GM12878 (cell line): ENCODE results near the gene SYCE1. TPM values are rescaled to one million over a fixed set of nuclear protein-coding genes. Genes with fewer than 3 reads are reported as not detected.

Experiments used
- ATAC-seq: fragments of 200-7000 bp; cut with Tn5 transposase; 3 replicates; pipeline ENCODE4 v1.9.1; 2020; ENCODE audit warnings: mild to moderate bottlenecking, moderate library complexity
- BruUV-seq: library from RNA; stranded (reverse); fragments of 400-500 nt; replicated peaks from 2 replicates; lab custom pipeline; 2021; lab: Mats Ljungman, UMichigan
- CTCF ChIA-PET: fragments of 300-600 bp; sonication (Branson Sonifier 250); formaldehyde crosslinking; extraction: SDS; loops from one replicate; lab custom pipeline; 2021; ENCODE audit warnings: inconsistent platforms; lab: Yijun Ruan, JAX
- POLR2A ChIA-PET: fragments of 350-600 bp; formaldehyde crosslinking; extraction: SDS; loops from one replicate; lab custom pipeline; 2021; ENCODE audit warnings: inconsistent platforms; lab: Charles Lee
- RAD21 ChIA-PET: fragments of 300-600 bp; sonication (Branson Sonifier 250); formaldehyde crosslinking; loops from one replicate; lab custom pipeline; 2023; ENCODE audit warnings: antibody characterized with exemption; ENCODE audit not compliant: unreplicated experiment; lab: Charles Lee
- SMC1A ChIA-PET: fragments of 300-600 bp; sonication (Branson Sonifier 250); formaldehyde crosslinking; loops from one replicate; lab custom pipeline; 2023; ENCODE audit not compliant: unreplicated experiment, uncharacterized antibody; lab: Charles Lee
- DNase-seq: peaks from one replicate; pipeline ENCODE4 v3.0.0-alpha.2; 2011; ENCODE audit warnings: low read depth, low spot score
- FAIRE-seq: peaks from 3 replicates; lab custom pipeline; 2011; peaks lifted over from hg19 to GRCh38; lab: Jason Lieb, UNC
- H2AFZ ChIP-seq: 2 replicates; pipeline ENCODE4 v1.6.0; 2011; ENCODE audit warnings: low read depth, low read length, control low read depth; ENCODE audit not compliant: control insufficient read depth
- H3K27ac ChIP-seq: 2 replicates; pipeline ENCODE4 v1.5.1; 2011; ENCODE audit warnings: control low read depth; ENCODE audit not compliant: control insufficient read depth, insufficient read depth
- H3K27me3 ChIP-seq, 2 experiments: replicated peaks in 1 of 2; 2 replicates each; pipeline versions ENCODE4 v1.6.0 to v1.6.1; 2011; ENCODE audit warnings: low read length in 1 of 2; ENCODE audit not compliant: control insufficient read depth in 2 of 2, insufficient read depth in 2 of 2
- H3K36me3 ChIP-seq, 2 experiments: 2 replicates each; pipeline ENCODE4 v1.5.1; 2011; ENCODE audit warnings: low read length in 1 of 2; ENCODE audit not compliant: control insufficient read depth in 2 of 2, insufficient read depth in 2 of 2
- H3K4me1 ChIP-seq: 2 replicates; pipeline ENCODE4 v1.6.1; 2011; ENCODE audit warnings: mild to moderate bottlenecking, low read length, moderate library complexity, mixed read lengths; ENCODE audit not compliant: control insufficient read depth, insufficient read depth
- H3K4me2 ChIP-seq: 2 replicates; pipeline ENCODE4 v1.6.0; 2011; ENCODE audit warnings: control low read depth; ENCODE audit not compliant: control insufficient read depth, insufficient read depth
- H3K4me3 ChIP-seq: fragments of 200-600 bp; sonication (generic); 2 replicates; pipeline ENCODE4 v1.5.1; 2016
- H3K79me2 ChIP-seq: 2 replicates; pipeline ENCODE4 v1.6.0; 2011; ENCODE audit warnings: low read length; ENCODE audit not compliant: control insufficient read depth, insufficient read depth
- H3K9ac ChIP-seq: 2 replicates; pipeline ENCODE4 v1.8.0; 2011; ENCODE audit warnings: low read length, control low read depth, mixed read lengths; ENCODE audit not compliant: control insufficient read depth, insufficient read depth
- H3K9me3 ChIP-seq: replicated peaks from 3 replicates; pipeline ENCODE4 v1.5.1; 2011; ENCODE audit warnings: mild to moderate bottlenecking, low read length; ENCODE audit not compliant: control insufficient read depth, insufficient read depth
- H4K20me1 ChIP-seq: 2 replicates; pipeline ENCODE4 v1.6.0; 2011; ENCODE audit not compliant: control insufficient read depth, insufficient read depth
- BACH1 ChIP-seq: fragments of 450-650 bp; IDR thresholded peaks from 2 replicates; pipeline ENCODE4 v1.6.1; 2017; ENCODE audit warnings: mild to moderate bottlenecking, borderline replicate concordance
- BCL3 ChIP-seq: IDR thresholded peaks from 2 replicates; pipeline ENCODE4 v1.6.1; 2011; ENCODE audit warnings: borderline replicate concordance, low read depth, mild to moderate bottlenecking, moderate library complexity, low read length; ENCODE audit not compliant: insufficient read depth, poor library complexity, severe bottlenecking
- BCLAF1 ChIP-seq: fragments of 450-650 bp; IDR thresholded peaks from 2 replicates; pipeline ENCODE4 v1.6.1; 2017; ENCODE audit warnings: antibody characterized with exemption, mild to moderate bottlenecking, moderate library complexity
- CHD4 ChIP-seq: fragments of 200-600 bp; sonication (generic); IDR thresholded peaks from 2 replicates; pipeline ENCODE4 v1.6.1; 2016; ENCODE audit warnings: mild to moderate bottlenecking
- EP300 ChIP-seq, 2 experiments: fragments of 150-350 bp in 1 of 2; IDR thresholded peaks; 2 replicates each; pipeline ENCODE4 v1.6.1; 2011 to 2012; ENCODE audit warnings: low read depth in 2 of 2, low read length in 2 of 2, borderline replicate concordance in 1 of 2, improper control_type of control experiment in 1 of 2, inconsistent platforms in 1 of 2; ENCODE audit not compliant: control insufficient read depth in 1 of 2
- MEF2A ChIP-seq: IDR thresholded peaks from 2 replicates; pipeline ENCODE4 v1.6.1; 2011; ENCODE audit warnings: low read depth, mild to moderate bottlenecking, low read length, moderate library complexity; ENCODE audit not compliant: insufficient read depth
- SP1 ChIP-seq: IDR thresholded peaks from one replicate; pipeline ENCODE4 v1.6.1; 2011; ENCODE audit warnings: low read depth, low read length
- STAT3 ChIP-seq: IDR thresholded peaks from 2 replicates; pipeline ENCODE4 v1.6.1; 2011; ENCODE audit warnings: low read depth, low read length, improper control_type of control experiment
- ZBTB40 ChIP-seq: fragments of 450-650 bp; IDR thresholded peaks from 2 replicates; pipeline ENCODE4 v1.6.1; 2016; ENCODE audit warnings: mild to moderate bottlenecking, moderate library complexity, borderline replicate concordance
- WGBS: methylation state at CpG from one replicate; pipeline ENCODE4 v1.1.6; 2016; ENCODE audit warnings: low lambda C conversion rate; ENCODE audit not compliant: insufficient replicate concordance, insufficient coverage; ENCODE audit errors: missing lambda C conversion rate; 5-methylcytosine and 5-hydroxymethylcytosine counted together
- in situ Hi-C: fragments of 300-500 bp; cut with MboI; formaldehyde crosslinking; loops from 9 replicates; pipeline ENCODE4 v1.14.3; 2018; ENCODE audit warnings: mixed read lengths
- intact Hi-C: fragments of 100-400 bp; cut with micrococcal nuclease; formaldehyde crosslinking; loops from one replicate; pipeline ENCODE4 v1.14.2; 2022; ENCODE audit not compliant: unreplicated experiment
- polyA plus RNA-seq, 11 experiments: library from polyadenylated mRNA; depleted of rRNA in 4 of 11; unstranded in 6 of 11; stranded (reverse) in 5 of 11; fragments of >200 nt; fragmentation: Nextera tagmentation in 4 of 11; fragmentation: Illumina TruSeq in 1 of 11; extraction: Ambion mirVana in 4 of 11; extraction: Trizol in 1 of 11; gene quantifications; 1 replicate in 1 of 11; 2 replicates in 10 of 11; pipeline versions ENCODE4 v1.2.1 to v1.2.3, GENCODE V29; 2011 to 2016; ENCODE audit warnings: inconsistent platforms in 2 of 11, missing spikeins in 2 of 11, low read depth in 1 of 11
- total RNA-seq, 4 experiments: library from RNA; depleted of rRNA in 3 of 4; stranded (reverse); fragments of >200 nt in 3 of 4; fragmentation: Illumina TruSeq in 1 of 4; extraction: Trizol in 1 of 4; gene quantifications; 2 replicates each; pipeline versions ENCODE4 v1.2.1 to v1.2.3, GENCODE V29; 2013 to 2021

SYCE1 gene
- total and polyA plus RNA-seq, 10 of the 15 experiments (the other 5 are each of a cell fraction or from before 2014, with no cell fraction given) = not detected

- no peak for TF ChIP-seq CHD4
- no peak for TF ChIP-seq BCLAF1
Measured at GRCh38 chr10:133559216-133559615, 6.2 kb downstream of the SYCE1 start (continued).

- POLR2A ChIA-PET = no interaction called here
- BruUV-seq = no TSS peak
Measured at GRCh38 chr10:133557381-133557780, 8.0 kb downstream of the SYCE1 start.

More at GRCh38 chr10:133557381-133557780, 8.0 kb downstream of the SYCE1 start:
- H3K27ac ChIP-seq = no peak overlapping the region
- TF ChIP-seq MEF2A (no peak), SP1 (no peak), EP300 (IDR thresholded peaks at IDR 0.05; ENCODE audit: borderline replicate concordance in 1 of 2, control insufficient read depth in 1 of 2, low read depth in 2 of 2, low read length in 2 of 2) (no peak), BACH1 (no peak), STAT3 (no peak), BCL3 (no peak), ZBTB40 (no peak), CHD4 (no peak)
- WGBS = 0% methylated on average over 3 of the region's 3 CpGs
- no peak overlapping the region for H3K9ac ChIP-seq
- no peak for FAIRE-seq
- H3K27me3 ChIP-seq = no peaks in the 10 kb centered on the region; a peak in 1 of 4 replicates
- ChIA-PET RAD21 (no interaction called here), CTCF (no interaction called here), SMC1A (no interaction called here)
- in situ Hi-C loops = no loop called here
- no peak overlapping the region for H3K4me2 ChIP-seq
- H3K9me3 ChIP-seq = no peaks in the 10 kb centered on the region
- no peak overlapping the region for H3K4me3 ChIP-seq
- ATAC-seq = no peak
- H3K4me1 ChIP-seq = no peaks in the 10 kb centered on the region
- no peaks in the 10 kb centered on the region for H3K36me3 ChIP-seq
- intact Hi-C loops = no loop called here
- H3K79me2 ChIP-seq = no peaks in the 10 kb centered on the region
- no peak for DNase-seq
- H4K20me1 ChIP-seq = no peaks in the 10 kb centered on the region
- H2AFZ ChIP-seq = no peak overlapping the region
